Stimulated activated CD4-positive, alpha-beta T cell treated with anti-CD3 and anti-CD28 coated beads, Interleukin-2, amount 100 ng/mL, for 24 hours (primary cell): Measurements from ENCODE around the gene CAMTA1.
"Not testable (repeated sequence)": the region's sequence is repeated elsewhere in the genome, so short reads cannot be mapped to it uniquely, and the experiment has no call there.

ENCODE experiments used
- DNase-seq, 2 donors: peaks; one replicate each; pipeline ENCODE4 v3.0.0-alpha.2; 2020

Gene CAMTA1

GRCh38 chr1:7781501-7781900, 996.2 kb downstream of the CAMTA1 start:
- no peak for DNase-seq

GRCh38 chr1:7781923-7782495, 996.8 kb downstream of the CAMTA1 start:
- DNase-seq = peak in 1 of 2 donors; percentile 21

- DNase-seq = peak; percentile 41 to 50
Measured at GRCh38 chr1:7783178-7783711, 998.0 kb downstream of the CAMTA1 start.

GRCh38 chr1:7783826-7784491, 998.7 kb downstream of the CAMTA1 start, which contains the start of gene PER3:
TSS of gene PER3 (plus strand) at chr1:7784291. CDS start at chr1:7784878, 587 bp downstream.
- peak; percentile 91 for DNase-seq

GRCh38 chr1:7784492-7785071, 999.3 kb downstream of the CAMTA1 start:
- DNase-seq = no peak

GRCh38 chr1:7785108-7785507, 999.9 kb downstream of the CAMTA1 start:
- no peak for DNase-seq

GRCh38 chr1:7786795-7787194, 1001.5 kb downstream of the CAMTA1 start:
- no peak for DNase-seq

GRCh38 chr1:7789828-7790227, 1004.6 kb downstream of the CAMTA1 start:
- DNase-seq = no peak

- not testable (repeated sequence) for DNase-seq
Measured at GRCh38 chr1:7791027-7791426, 1005.8 kb downstream of the CAMTA1 start.

GRCh38 chr1:7795406-7795805, 1010.2 kb downstream of the CAMTA1 start:
- no peak for DNase-seq

- no peak for DNase-seq
Measured at GRCh38 chr1:7805460-7805859, 1020.2 kb downstream of the CAMTA1 start.

GRCh38 chr1:7808253-7808844, 1023.1 kb downstream of the CAMTA1 start:
- DNase-seq = no peak

- no peak for DNase-seq
Measured at GRCh38 chr1:7809742-7810141, 1024.5 kb downstream of the CAMTA1 start.

GRCh38 chr1:7810395-7810794, 1025.1 kb downstream of the CAMTA1 start:
- peak; percentile 29 to 44 for DNase-seq

GRCh38 chr1:7811476-7811875, 1026.2 kb downstream of the CAMTA1 start:
- no peak for DNase-seq

- DNase-seq = no peak
Measured at GRCh38 chr1:7813677-7814373, 1028.6 kb downstream of the CAMTA1 start.
